ENCODE measurements around the gene SHC2.
"Not testable (repeated sequence)": the region's sequence is repeated elsewhere in the genome, so short reads cannot be mapped to it uniquely, and the experiment has no call there.

Gene SHC2

GRCh38 chr19:469833-470232 is 9.0 kb upstream of the SHC2 start:
- no peak for DNase-seq (ENCODE audit: low read depth)

DNA sequence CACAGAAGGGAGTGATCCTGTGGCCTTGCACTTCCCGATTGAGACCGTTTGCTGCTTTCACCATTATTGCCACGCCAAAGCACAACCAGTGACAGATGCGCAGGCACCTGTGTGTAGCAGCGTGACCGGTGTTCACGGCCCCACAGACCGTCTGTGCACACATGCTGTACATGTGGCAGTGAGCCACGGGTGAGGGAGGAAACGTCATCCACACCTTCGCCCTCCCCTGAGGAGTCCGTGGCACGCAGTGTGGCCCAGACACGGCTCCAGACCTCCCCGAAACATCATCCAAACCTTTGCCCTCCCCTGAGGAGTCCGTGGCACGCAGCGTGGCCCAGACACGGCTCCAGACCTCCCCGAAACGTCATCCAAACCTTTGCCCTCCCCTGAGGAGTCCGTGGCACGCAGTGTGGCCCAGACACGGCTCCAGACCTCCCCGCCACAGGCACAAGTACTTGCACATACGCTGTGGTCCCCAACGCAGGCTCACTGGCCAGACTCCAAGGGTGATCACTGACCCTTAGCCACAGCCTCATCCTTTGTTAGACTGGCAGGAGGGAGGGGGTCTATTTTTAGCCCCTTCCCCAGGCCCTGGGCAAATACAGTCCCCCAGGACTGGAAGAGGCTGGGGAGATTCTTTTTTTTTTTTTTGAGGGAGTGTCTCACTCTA is 7.9 kb upstream of the SHC2 start:
- no peak for DNase-seq (ENCODE audit: low read depth)

GRCh38 chr19:467554-467953 is 6.7 kb upstream of the SHC2 start:
- DNase-seq (ENCODE audit: low read depth): no peak

GRCh38 chr19:465056-465816 is 4.4 kb upstream of the SHC2 start:
- no peak for DNase-seq (ENCODE audit: low read depth)

DNA sequence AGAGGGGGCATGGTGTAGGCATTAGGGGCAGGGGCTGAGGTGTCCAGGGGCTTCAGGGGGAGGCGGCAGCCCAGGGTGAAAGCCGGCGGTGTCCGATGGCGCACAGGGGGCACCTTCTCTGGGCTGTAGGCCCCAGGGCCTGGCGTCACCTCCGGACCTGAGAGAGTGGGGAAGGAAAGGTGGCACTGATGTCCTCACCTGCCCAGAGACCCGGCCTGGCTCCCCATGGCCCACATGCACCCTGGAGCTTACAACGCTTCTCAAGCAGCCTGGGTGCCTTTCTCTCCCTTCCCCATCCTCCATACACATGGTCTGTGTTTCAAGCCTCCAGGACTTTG is 3.3 kb upstream of the SHC2 start:
- DNase-seq (ENCODE audit: low read depth): no peak

DNA sequence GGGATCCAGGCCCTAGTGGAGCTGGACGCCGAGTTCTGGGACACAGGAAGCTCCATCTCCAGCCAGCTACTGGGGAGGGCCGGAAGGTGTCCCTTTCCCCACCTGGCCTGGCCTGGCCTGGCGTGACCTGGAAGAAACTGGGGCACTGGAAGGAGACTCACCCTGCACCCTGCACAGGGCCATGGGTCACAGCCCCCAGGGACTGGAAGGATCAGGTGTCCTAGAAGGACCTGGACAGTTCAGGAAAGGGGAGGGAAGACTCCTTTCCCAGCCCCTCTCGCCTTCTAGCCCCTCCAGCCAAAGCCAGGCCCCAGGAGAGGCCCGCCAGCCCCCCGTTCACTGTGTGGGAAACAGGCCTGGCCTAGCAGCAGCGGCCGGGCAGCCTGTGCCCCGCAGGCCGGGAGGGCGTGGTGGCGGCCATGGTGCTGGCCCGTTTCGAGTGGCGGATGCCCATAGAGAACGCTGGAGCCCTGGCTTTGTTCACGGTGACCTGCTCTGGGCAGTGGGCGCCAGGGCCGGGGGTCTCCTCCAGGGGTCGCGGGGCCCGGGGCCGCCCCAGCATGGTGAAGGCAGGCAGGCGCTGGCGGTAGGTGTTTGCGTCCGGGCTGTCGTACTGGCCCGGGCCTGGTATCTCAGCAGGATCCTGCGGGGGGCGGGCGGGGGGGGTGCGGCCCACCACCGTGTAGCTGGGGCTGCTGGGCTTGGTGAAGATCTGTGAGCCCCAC is 2.8 kb upstream of the SHC2 start:
- DNase-seq (ENCODE audit: low read depth): no peak

DNA sequence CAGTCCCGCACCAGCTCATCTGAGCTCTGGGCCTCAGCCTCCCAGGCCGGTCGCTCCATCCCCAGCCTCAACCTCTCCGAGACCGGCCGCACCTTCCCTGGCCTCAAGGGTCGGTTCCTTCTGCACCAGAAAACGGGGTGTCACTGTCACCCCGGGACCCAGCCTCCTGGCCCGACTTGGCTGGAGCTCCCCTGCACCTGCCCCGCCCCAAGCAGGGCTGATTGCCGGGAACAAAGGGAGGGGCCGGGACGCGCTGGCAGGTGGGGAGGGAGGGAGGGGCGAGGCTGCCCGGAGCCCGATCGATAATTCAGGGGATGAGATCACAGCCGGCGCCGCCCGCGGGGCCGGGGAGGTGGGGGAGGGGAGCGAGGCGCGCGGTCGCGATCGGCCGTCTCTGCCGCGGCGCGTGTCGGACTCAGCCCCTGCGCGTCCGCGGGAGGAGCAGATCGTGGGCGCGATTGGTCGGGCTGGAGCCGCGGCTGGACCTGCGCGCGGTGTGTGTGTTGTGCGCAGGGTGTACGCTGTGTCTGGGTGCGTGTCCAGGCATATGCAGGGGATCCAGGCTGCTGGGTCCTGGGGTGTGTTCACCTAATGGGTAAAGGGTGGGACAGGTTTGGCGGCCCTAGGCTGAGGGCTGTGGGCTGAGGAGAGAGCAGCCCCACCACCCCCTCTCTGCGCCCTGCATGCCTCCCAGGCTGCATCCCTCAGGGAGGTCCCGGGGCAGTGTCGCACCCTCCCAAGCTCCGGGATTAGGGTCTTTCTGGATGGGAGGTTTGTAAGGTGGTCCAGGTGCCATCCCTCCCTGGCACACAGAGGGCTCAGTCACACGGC is 1.1 kb upstream of the SHC2 start:
- no peak for DNase-seq (ENCODE audit: low read depth)

DNA sequence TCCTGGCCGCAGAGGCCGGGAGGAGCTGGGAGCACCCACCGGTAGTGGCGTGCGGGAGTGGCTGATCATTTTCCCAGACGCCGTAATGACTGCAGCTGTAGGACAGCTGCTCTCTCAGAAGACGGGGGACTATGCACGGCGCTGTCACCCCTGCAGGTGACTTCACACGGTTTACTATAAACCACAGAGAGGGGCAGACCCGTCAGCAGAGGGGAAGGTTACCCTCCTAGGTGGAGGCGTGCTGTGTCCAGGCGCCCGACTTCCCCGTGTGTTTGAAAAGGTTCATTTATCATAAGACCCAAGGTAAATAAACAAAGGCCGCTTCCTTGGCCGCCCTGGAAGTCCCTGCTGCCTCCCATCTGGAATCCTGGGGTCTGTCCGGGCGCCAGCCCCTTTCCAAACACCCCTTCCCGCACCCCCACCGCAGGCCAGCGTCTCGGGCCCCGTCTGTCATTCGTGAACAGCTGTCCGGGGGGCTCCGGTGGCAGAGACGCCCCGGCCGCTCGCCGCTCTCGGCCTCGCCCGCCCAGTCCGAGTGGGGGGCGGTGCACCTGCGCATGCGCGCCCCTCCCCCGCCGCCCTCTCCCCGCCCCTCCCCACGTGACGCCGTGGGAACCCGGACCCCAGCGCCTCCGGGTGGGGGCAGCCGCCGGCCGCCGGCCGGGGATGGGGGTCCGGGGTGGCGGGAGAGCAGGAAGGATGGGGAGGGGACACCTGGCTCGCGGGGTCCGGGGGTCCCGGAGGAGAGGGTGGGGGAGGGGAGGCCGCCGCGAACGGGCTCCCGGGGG is 915 bp downstream of the SHC2 start:
- DNase-seq (ENCODE audit: low read depth): no peak

- DNase-seq (ENCODE audit: low read depth): no peak
These were observed 2.5 kb downstream of the SHC2 start for GRCh38 chr19:458091-459042.

DNA sequence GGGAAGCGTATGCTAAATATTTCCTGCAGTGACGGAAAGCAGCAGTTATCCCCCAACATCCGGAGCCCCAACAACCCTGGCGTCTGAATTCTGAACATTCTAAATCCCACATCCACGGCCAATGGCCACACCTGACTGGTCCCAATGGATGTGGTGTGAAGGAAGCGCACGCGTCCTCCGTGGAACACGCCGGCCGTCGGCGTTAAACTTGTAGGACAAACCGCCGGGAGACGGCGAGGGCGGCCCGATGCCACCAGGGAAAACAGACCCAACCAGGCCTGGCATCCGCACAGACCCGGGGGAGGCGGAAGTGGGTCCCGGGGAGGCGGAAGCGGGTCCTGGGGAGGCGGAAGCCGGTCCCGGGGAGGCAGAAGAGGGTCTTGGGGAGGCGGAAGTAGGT is 3.2 kb downstream of the SHC2 start:
- no peak for DNase-seq (ENCODE audit: low read depth)

- no peak for DNase-seq (ENCODE audit: low read depth)
These were observed 4.2 kb downstream of the SHC2 start for GRCh38 chr19:456547-457110.

DNA sequence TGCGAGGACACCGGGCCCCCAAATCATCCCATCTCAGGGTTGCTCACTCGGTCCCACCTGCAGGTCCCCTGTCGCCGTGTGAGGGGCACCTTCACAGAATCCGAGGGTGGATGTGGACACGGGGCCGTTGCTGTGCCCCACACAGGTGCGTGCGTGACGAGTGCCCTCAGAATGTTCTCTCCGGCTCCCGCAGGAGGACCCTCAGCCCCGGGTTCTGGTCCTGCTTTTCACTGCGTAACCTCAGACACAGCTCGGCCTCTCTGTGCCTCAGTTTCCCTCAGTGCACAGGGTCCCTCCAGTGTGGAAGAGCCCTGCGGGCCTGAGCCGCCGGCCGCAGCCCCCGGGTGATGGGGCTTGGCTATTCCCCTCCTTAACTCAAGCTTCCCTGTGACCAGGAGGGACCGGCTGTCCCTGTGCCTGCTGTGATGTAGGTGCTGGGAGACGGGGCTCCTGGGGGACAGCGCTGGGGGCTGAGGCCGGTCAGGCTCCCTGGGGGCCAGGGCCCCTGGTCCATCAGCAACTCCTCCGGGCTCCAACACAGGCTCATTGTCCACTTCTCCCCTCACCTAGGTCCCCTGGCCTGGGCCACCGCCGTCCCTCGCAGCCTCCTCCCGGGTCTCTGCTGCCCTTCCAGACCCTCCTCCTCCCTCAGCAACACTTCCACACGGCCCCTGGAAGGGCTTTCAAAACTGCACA is 4.8 kb downstream of the SHC2 start:
- DNase-seq (ENCODE audit: low read depth): no peak

GRCh38 chr19:455031-455705 is 5.7 kb downstream of the SHC2 start:
- no peak for DNase-seq (ENCODE audit: low read depth)

DNA sequence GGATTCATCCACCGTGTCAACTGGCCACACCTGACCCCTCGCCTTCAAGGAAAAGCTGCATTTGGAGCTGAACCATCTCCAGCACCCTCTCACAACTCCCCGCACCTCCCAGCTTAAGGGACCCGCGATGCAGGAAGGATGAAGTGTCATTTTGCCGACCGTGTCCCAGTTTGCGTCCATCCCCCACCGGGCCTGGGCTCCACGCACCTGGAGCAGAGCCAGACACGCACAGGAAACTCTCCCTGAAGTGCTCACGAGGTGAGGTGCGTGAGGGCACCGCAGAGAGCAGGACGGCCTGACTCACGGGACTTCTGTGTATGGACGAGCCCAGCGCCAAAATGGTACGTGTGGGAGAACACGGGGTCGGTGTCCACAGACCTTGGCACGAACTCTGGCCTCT is 7.2 kb downstream of the SHC2 start:
- DNase-seq (ENCODE audit: low read depth): no peak

- no peak for DNase-seq (ENCODE audit: low read depth)
These were observed 8.0 kb downstream of the SHC2 start for GRCh38 chr19:452829-453228.

GRCh38 chr19:450912-451481 is 9.8 kb downstream of the SHC2 start:
- not testable (repeated sequence) for DNase-seq (ENCODE audit: low read depth)

GRCh38 chr19:449916-450315 is 10.9 kb downstream of the SHC2 start:
- no peak for DNase-seq (ENCODE audit: low read depth)

DNA sequence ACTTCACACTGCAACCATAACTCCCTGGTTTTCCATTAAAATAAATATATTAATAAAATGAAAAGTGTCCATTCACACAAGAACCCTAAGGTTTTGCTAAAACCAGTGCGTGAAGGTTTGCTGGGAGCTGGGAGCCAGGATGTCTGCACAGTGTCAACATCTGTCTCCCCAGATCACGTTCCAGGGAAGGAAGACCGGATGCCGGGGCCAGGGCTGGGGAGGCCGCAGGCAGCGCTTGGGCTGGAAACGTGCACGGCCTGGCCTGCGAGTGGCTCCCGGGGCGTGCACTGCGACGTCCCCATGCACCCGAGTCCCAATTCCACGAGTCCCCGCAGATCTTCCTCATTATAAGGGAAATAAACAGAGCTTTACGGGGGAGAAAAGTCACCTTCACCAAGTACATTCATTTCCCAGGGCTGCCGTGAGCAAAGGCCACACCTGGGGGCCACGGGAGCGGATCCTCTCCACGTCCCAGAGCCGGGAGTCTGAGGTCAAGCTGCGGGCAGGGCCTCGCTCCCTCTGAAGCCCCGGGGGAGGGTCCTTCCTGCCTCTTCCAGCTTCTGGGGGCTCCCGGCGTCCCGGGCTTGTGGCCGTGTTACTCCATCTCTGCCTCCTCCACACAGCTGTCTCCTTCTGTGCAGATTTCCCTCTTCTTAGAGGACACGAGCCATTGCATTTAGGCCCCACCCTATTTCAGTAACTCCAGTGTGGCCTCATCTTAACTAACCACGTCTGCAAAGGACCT is 12.8 kb downstream of the SHC2 start:
- DNase-seq (ENCODE audit: low read depth): no peak

All from T-helper 22 cell (primary cell).